GM12878 (cell line): ENCODE measurements around the gene DPM3. TPM values are rescaled to one million over a fixed set of nuclear protein-coding genes. Genes with fewer than 3 reads are reported as not detected.

Source experiments
- ATAC-seq: fragments of 200-7000 bp; cut with Tn5 transposase; 3 replicates; pipeline ENCODE4 v1.9.1; 2020; ENCODE audit warnings: mild to moderate bottlenecking, moderate library complexity
- BruUV-seq: library from RNA; stranded (reverse); fragments of 400-500 nt; replicated peaks from 2 replicates; lab custom pipeline; 2021; lab: Mats Ljungman, UMichigan
- CTCF ChIA-PET: fragments of 300-600 bp; sonication (Branson Sonifier 250); formaldehyde crosslinking; extraction: SDS; loops from one replicate; lab custom pipeline; 2021; ENCODE audit warnings: inconsistent platforms; lab: Yijun Ruan, JAX
- POLR2A ChIA-PET: fragments of 350-600 bp; formaldehyde crosslinking; extraction: SDS; loops from one replicate; lab custom pipeline; 2021; ENCODE audit warnings: inconsistent platforms; lab: Charles Lee
- RAD21 ChIA-PET: fragments of 300-600 bp; sonication (Branson Sonifier 250); formaldehyde crosslinking; loops from one replicate; lab custom pipeline; 2023; ENCODE audit warnings: antibody characterized with exemption; ENCODE audit not compliant: unreplicated experiment; lab: Charles Lee
- SMC1A ChIA-PET: fragments of 300-600 bp; sonication (Branson Sonifier 250); formaldehyde crosslinking; loops from one replicate; lab custom pipeline; 2023; ENCODE audit not compliant: unreplicated experiment, uncharacterized antibody; lab: Charles Lee
- DNase-seq: peaks from one replicate; pipeline ENCODE4 v3.0.0-alpha.2; 2011; ENCODE audit warnings: low read depth, low spot score
- FAIRE-seq: peaks from 3 replicates; lab custom pipeline; 2011; peaks lifted over from hg19 to GRCh38; lab: Jason Lieb, UNC
- H2AFZ ChIP-seq: 2 replicates; pipeline ENCODE4 v1.6.0; 2011; ENCODE audit warnings: low read depth, low read length, control low read depth; ENCODE audit not compliant: control insufficient read depth
- H3K27ac ChIP-seq: 2 replicates; pipeline ENCODE4 v1.5.1; 2011; ENCODE audit warnings: control low read depth; ENCODE audit not compliant: control insufficient read depth, insufficient read depth
- H3K27me3 ChIP-seq, 2 experiments: replicated peaks in 1 of 2; 2 replicates each; pipeline versions ENCODE4 v1.6.0 to v1.6.1; 2011; ENCODE audit warnings: low read length in 1 of 2; ENCODE audit not compliant: control insufficient read depth in 2 of 2, insufficient read depth in 2 of 2
- H3K36me3 ChIP-seq, 2 experiments: 2 replicates each; pipeline ENCODE4 v1.5.1; 2011; ENCODE audit warnings: low read length in 1 of 2; ENCODE audit not compliant: control insufficient read depth in 2 of 2, insufficient read depth in 2 of 2
- H3K4me1 ChIP-seq: 2 replicates; pipeline ENCODE4 v1.6.1; 2011; ENCODE audit warnings: mild to moderate bottlenecking, low read length, moderate library complexity, mixed read lengths; ENCODE audit not compliant: control insufficient read depth, insufficient read depth
- H3K4me2 ChIP-seq: 2 replicates; pipeline ENCODE4 v1.6.0; 2011; ENCODE audit warnings: control low read depth; ENCODE audit not compliant: control insufficient read depth, insufficient read depth
- H3K4me3 ChIP-seq: fragments of 200-600 bp; sonication (generic); 2 replicates; pipeline ENCODE4 v1.5.1; 2016
- H3K79me2 ChIP-seq: 2 replicates; pipeline ENCODE4 v1.6.0; 2011; ENCODE audit warnings: low read length; ENCODE audit not compliant: control insufficient read depth, insufficient read depth
- H3K9ac ChIP-seq: 2 replicates; pipeline ENCODE4 v1.8.0; 2011; ENCODE audit warnings: low read length, control low read depth, mixed read lengths; ENCODE audit not compliant: control insufficient read depth, insufficient read depth
- H3K9me3 ChIP-seq: replicated peaks from 3 replicates; pipeline ENCODE4 v1.5.1; 2011; ENCODE audit warnings: mild to moderate bottlenecking, low read length; ENCODE audit not compliant: control insufficient read depth, insufficient read depth
- H4K20me1 ChIP-seq: 2 replicates; pipeline ENCODE4 v1.6.0; 2011; ENCODE audit not compliant: control insufficient read depth, insufficient read depth
- ATF2 ChIP-seq: IDR thresholded peaks from 2 replicates; pipeline ENCODE4 v1.6.1; 2012; ENCODE audit warnings: low read length, inconsistent platforms
- BCL11A ChIP-seq: IDR thresholded peaks from 2 replicates; pipeline ENCODE4 v1.6.1; 2011; ENCODE audit warnings: low read depth, low read length
- CEBPZ ChIP-seq: fragments of 150-350 bp; IDR thresholded peaks from 2 replicates; pipeline ENCODE4 v1.6.1; 2016; ENCODE audit warnings: low read depth, low read length
- HDAC2 ChIP-seq: fragments of 200-600 bp; sonication (generic); IDR thresholded peaks from 2 replicates; pipeline ENCODE4 v1.6.1; 2017
- IKZF1 ChIP-seq: fragments of 450-650 bp; conservative IDR thresholded peaks from 2 replicates; pipeline ENCODE4 v1.6.1; 2017; ENCODE audit warnings: antibody characterized with exemption, mild to moderate bottlenecking
- IKZF2 ChIP-seq, 2 experiments: fragments of 450-650 bp; IDR thresholded peaks; 2 replicates each; pipeline ENCODE4 v1.6.1; 2017; ENCODE audit warnings: mild to moderate bottlenecking in 2 of 2, moderate library complexity in 2 of 2
- JUND ChIP-seq: IDR thresholded peaks from 2 replicates; pipeline ENCODE4 v1.6.1; 2012; ENCODE audit warnings: low read depth, mild to moderate bottlenecking, low read length, improper control_type of control experiment, moderate library complexity
- MAX ChIP-seq: IDR thresholded peaks from 2 replicates; pipeline ENCODE4 v1.6.1; 2012; ENCODE audit warnings: low read depth, low read length, improper control_type of control experiment
- MXI1 ChIP-seq: fragments of 150-350 bp; IDR thresholded peaks from 2 replicates; pipeline ENCODE4 v1.6.1; 2011; ENCODE audit warnings: low read depth, mild to moderate bottlenecking, inconsistent platforms, low read length, improper control_type of control experiment
- RAD21 ChIP-seq: IDR thresholded peaks from 2 replicates; pipeline ENCODE4 v1.6.1; 2011; ENCODE audit warnings: mild to moderate bottlenecking, low read depth, low read length, moderate library complexity; ENCODE audit not compliant: insufficient read depth
- SMAD1 ChIP-seq: fragments of 450-650 bp; IDR thresholded peaks from 2 replicates; pipeline ENCODE4 v1.6.1; 2018; ENCODE audit warnings: mild to moderate bottlenecking, low read depth; ENCODE audit not compliant: partially characterized antibody
- SMARCA5 ChIP-seq: fragments of 450-650 bp; IDR thresholded peaks from 2 replicates; pipeline ENCODE4 v1.6.1; 2017; ENCODE audit warnings: mild to moderate bottlenecking
- SMC3 ChIP-seq: IDR thresholded peaks from 2 replicates; pipeline ENCODE4 v1.6.1; 2011; ENCODE audit warnings: low read length, improper control_type of control experiment, borderline replicate concordance
- TARDBP ChIP-seq: IDR thresholded peaks from 2 replicates; pipeline ENCODE4 v1.6.1; 2016; ENCODE audit warnings: borderline replicate concordance
- WGBS: methylation state at CpG from one replicate; pipeline ENCODE4 v1.1.6; 2016; ENCODE audit warnings: low lambda C conversion rate; ENCODE audit not compliant: insufficient replicate concordance, insufficient coverage; ENCODE audit errors: missing lambda C conversion rate; 5-methylcytosine and 5-hydroxymethylcytosine counted together
- in situ Hi-C: fragments of 300-500 bp; cut with MboI; formaldehyde crosslinking; loops from 9 replicates; pipeline ENCODE4 v1.14.3; 2018; ENCODE audit warnings: mixed read lengths
- intact Hi-C: fragments of 100-400 bp; cut with micrococcal nuclease; formaldehyde crosslinking; loops from one replicate; pipeline ENCODE4 v1.14.2; 2022; ENCODE audit not compliant: unreplicated experiment
- polyA plus RNA-seq, 11 experiments: library from polyadenylated mRNA; depleted of rRNA in 4 of 11; unstranded in 6 of 11; stranded (reverse) in 5 of 11; fragments of >200 nt; fragmentation: Nextera tagmentation in 4 of 11; fragmentation: Illumina TruSeq in 1 of 11; extraction: Ambion mirVana in 4 of 11; extraction: Trizol in 1 of 11; gene quantifications; 1 replicate in 1 of 11; 2 replicates in 10 of 11; pipeline versions ENCODE4 v1.2.1 to v1.2.3, GENCODE V29; 2011 to 2016; ENCODE audit warnings: inconsistent platforms in 2 of 11, missing spikeins in 2 of 11, low read depth in 1 of 11
- total RNA-seq, 4 experiments: library from RNA; depleted of rRNA in 3 of 4; stranded (reverse); fragments of >200 nt in 3 of 4; fragmentation: Illumina TruSeq in 1 of 4; extraction: Trizol in 1 of 4; gene quantifications; 2 replicates each; pipeline versions ENCODE4 v1.2.1 to v1.2.3, GENCODE V29; 2013 to 2021
- TF ChIP-seq, protein P1 (sequence below), 3 experiments: IDR thresholded peaks in 2 of 3; conservative IDR thresholded peaks in 1 of 3; 2 replicates each; pipeline ENCODE4 v1.5.1; 2011; ENCODE audit warnings: low read depth in 3 of 3, low read length in 3 of 3, mild to moderate bottlenecking in 3 of 3, control low read depth in 2 of 3, moderate library complexity in 2 of 3, inconsistent platforms in 1 of 3, mixed read lengths in 1 of 3; ENCODE audit not compliant: control insufficient read depth in 2 of 3, insufficient read depth in 1 of 3; ENCODE audit errors: extremely low read depth in 1 of 3
- TF ChIP-seq, protein P2 (sequence below): IDR thresholded peaks from 2 replicates; pipeline ENCODE4 v1.6.1; 2012; ENCODE audit warnings: low read depth, low read length, improper control_type of control experiment

DPM3 gene
- total and polyA plus RNA-seq, 10 of the 15 experiments (the other 5 are each of a cell fraction or from before 2014, with no cell fraction given), result 5.9 to 78.7 (median 25.7) TPM

GRCh38 chr1:155169541-155169940, 29.2 kb upstream of the DPM3 start:
- Histone ChIP-seq H3K4me1 (peaks cover 19% of the 10 kb centered on the region), H3K4me2 (no peak overlapping the region), H3K79me2 (peaks cover 12% of the 10 kb centered on the region), H3K9me3 (no peaks in the 10 kb centered on the region; the same call in 2 of the 3 replicates), H3K4me3 (no peak overlapping the region), H4K20me1 (no peaks in the 10 kb centered on the region), H3K9ac (no peak overlapping the region), H3K27ac (no peak overlapping the region), H3K27me3 (no peaks in the 10 kb centered on the region), H3K36me3 (peaks cover 0 to 3% of the 10 kb centered on the region in 2 experiments; a peak in 1 of 4 replicates), H2AFZ (no peak overlapping the region)
- no TSS peak for BruUV-seq
- ChIA-PET RAD21 (interaction anchor here (0.7 to 5.1 kb wide), 6 partner anchors 33 to 84 kb away, joined by 3 to 71 read pairs (median 4); partner anchors contain the start of gene SLC50A1), CTCF (interaction anchor here (0.9 to 12.1 kb wide), 9 partner anchors 24 to 125 kb away, joined by 3 to 284 read pairs (median 4); partner anchors contain the start of gene SLC50A1), SMC1A (interaction anchor here (0.9 to 5.9 kb wide), 5 partner anchors 27 to 81 kb away, joined by 3 to 37 read pairs (median 7); partner anchors contain the start of gene SLC50A1), POLR2A (no interaction called here)
- FAIRE-seq (no peak), DNase-seq (no peak), ATAC-seq (no peak)
- WGBS, result 51% methylated on average over 5 of the region's 5 CpGs
- intact Hi-C loops, result no loop called here
- in situ Hi-C loops, result loop anchor here (5.0 kb wide), 1 partner anchor 77 kb away; no protein-coding TSS in a partner anchor
- no peak for TF ChIP-seq MXI1
- no peak for TF ChIP-seq HDAC2
- TF ChIP-seq SMARCA5, result no peak
- TF ChIP-seq MAX, result no peak
- TF ChIP-seq CEBPZ, result no peak
- TF ChIP-seq TARDBP, result no peak
- TF ChIP-seq, protein P1, sequence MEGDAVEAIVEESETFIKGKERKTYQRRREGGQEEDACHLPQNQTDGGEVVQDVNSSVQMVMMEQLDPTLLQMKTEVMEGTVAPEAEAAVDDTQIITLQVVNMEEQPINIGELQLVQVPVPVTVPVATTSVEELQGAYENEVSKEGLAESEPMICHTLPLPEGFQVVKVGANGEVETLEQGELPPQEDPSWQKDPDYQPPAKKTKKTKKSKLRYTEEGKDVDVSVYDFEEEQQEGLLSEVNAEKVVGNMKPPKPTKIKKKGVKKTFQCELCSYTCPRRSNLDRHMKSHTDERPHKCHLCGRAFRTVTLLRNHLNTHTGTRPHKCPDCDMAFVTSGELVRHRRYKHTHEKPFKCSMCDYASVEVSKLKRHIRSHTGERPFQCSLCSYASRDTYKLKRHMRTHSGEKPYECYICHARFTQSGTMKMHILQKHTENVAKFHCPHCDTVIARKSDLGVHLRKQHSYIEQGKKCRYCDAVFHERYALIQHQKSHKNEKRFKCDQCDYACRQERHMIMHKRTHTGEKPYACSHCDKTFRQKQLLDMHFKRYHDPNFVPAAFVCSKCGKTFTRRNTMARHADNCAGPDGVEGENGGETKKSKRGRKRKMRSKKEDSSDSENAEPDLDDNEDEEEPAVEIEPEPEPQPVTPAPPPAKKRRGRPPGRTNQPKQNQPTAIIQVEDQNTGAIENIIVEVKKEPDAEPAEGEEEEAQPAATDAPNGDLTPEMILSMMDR (IDR thresholded peaks at IDR 0.05 in 2 of 3, conservative IDR thresholded peaks at IDR 0.05 in 1 of 3; ENCODE audit: control insufficient read depth in 2 of 3, extremely low read depth in 1 of 3, insufficient read depth in 1 of 3, low read depth in 3 of 3, low read length in 3 of 3), result no peak
- no peak for TF ChIP-seq IKZF2 (IDR thresholded peaks at IDR 0.05)
- no peak for TF ChIP-seq JUND
- TF ChIP-seq RAD21, result no peak
- no peak for TF ChIP-seq SMAD1
- no peak for TF ChIP-seq BCL11A
- no peak for TF ChIP-seq ATF2
- TF ChIP-seq SMC3, result no peak
- no peak for TF ChIP-seq IKZF1
- TF ChIP-seq, protein P2, sequence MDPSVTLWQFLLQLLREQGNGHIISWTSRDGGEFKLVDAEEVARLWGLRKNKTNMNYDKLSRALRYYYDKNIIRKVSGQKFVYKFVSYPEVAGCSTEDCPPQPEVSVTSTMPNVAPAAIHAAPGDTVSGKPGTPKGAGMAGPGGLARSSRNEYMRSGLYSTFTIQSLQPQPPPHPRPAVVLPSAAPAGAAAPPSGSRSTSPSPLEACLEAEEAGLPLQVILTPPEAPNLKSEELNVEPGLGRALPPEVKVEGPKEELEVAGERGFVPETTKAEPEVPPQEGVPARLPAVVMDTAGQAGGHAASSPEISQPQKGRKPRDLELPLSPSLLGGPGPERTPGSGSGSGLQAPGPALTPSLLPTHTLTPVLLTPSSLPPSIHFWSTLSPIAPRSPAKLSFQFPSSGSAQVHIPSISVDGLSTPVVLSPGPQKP, result no peak
